ENCODE data around the gene CDC5L.

- TF ChIP-seq POLR2A (IDR thresholded peaks at IDR 0.05; ENCODE audit: low read depth, low read length): no peak
- no peak for TF ChIP-seq POLR2AphosphoS5 (IDR thresholded peaks at IDR 0.05; ENCODE audit: low read depth, low read length)
- TF ChIP-seq TAF1 (IDR thresholded peaks at IDR 0.05; ENCODE audit: low read depth, low read length): no peak
These were observed 88.4 kb downstream of the CDC5L start for GRCh38 chr6:44475779-44476434.
